GM21423 (cell line): Measurements from ENCODE around the gene OR10P1.

Source experiments
- ATAC-seq: cut with Tn5 transposase; IDR thresholded peaks from one replicate; pipeline ENCODE4 v1.9.1; 2021; ENCODE audit warnings: mild to moderate bottlenecking, moderate library complexity; ENCODE audit not compliant: unreplicated experiment

OR10P1 gene

GRCh38 chr12:55682087-55682796, 45.5 kb downstream of the OR10P1 start:
- no peak for ATAC-seq

- no peak for ATAC-seq
Observed at GRCh38 chr12:55683676-55684075, 47.0 kb downstream of the OR10P1 start.

DNA sequence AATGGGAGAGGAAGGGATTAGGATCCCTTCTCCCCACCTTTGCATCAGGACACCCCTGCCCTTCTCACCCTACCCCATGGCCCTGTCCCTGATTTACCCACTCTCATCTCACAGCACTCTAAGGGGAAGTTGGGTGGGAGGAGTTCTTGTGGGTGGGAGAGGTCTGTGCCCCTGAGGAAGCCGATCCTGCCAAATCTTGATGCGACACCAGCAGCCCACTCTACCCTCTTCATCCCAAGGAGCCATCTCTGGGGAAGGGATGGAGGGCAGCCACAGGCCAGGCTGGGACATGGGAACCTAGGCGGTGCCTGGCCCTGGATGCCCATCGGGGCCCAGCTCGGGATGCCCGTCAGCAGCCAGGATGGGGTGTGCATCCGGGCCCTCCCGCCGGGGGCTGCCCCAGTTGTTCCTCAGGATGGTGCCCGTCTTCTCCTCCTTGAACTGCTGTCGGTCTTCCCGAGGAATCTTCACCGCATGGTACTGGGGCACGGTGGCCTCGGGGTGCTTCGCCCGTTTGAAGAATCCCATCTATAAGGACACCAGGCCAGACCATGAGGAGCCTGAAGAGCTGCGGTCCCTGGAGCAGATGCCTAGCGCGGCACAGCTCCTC, 48.2 kb downstream of the OR10P1 start:
- no peak for ATAC-seq

DNA sequence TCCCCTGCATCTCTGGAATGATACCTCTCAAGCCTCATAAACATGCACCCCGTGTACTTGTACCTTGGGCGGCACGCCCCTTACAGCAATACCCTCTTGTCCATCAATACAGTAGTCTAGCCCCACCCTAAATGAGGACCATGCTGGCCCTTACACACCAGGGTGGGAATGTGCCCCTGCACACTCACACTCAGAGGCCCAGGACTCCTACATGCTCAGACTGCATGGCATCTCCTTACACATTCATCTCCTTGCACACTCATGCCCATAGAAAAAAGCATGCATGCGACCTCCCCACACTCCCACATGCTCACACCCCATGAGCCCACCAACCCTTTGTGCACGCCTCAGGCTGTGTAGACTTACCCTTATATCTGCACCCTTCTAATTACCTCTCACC, 49.0 kb downstream of the OR10P1 start:
- ATAC-seq, result no peak

DNA sequence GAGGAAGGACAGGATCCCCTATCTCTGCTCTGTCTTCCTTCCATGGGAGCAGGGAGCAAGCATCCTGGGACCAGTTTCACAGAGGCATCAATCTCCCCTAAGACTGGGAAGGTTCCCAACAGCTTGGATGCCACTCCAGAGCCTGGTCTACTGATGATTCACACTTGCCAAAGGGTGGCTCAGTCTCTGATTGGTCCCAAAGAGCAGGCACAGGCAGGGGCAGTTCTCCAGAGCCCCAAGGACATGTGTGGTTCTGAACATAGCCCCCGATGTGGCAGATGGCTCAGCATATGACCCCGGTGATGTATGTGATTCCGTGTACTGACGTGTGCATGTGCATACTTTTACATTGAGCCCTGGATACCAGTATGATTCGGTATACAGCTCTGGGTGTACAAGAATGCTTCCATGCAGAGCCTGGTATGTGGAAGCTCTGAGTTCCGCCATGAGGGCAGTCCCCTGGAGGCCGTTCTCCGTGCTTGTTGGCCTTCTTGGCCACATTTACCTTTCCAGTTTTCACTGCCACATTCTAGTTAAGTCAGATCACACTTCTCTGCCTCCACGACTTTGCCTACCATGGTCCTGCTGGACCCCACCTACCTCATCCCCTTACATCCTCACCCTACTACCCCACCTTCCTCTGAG, 49.8 kb downstream of the OR10P1 start:
- ATAC-seq, result no peak
